Breast epithelium (tissue), 4 donors: ENCODE data around the gene MVB12A. TPM values are rescaled to one million over a fixed set of nuclear protein-coding genes. Genes with fewer than 3 reads are reported as not detected.

Experiments used
- DNase-seq, 2 donors: peaks; one replicate each; pipeline ENCODE4 v3.0.0-alpha.2; 2019; ENCODE audit warnings: low spot score in 2 of 2
- H3K27ac ChIP-seq, 2 donors: fragments of 200-600 bp; sonication (generic) in 1 of 2; one replicate each; pipeline ENCODE4 v1.5.1; 2016 to 2019; ENCODE audit warnings: mild to moderate bottlenecking in 1 of 2
- H3K27me3 ChIP-seq, 2 donors: fragments of 200-600 bp; sonication (generic) in 1 of 2; one replicate each; pipeline versions ENCODE4 v1.5.1 to v1.6.0; 2017 to 2019; ENCODE audit warnings: control low read depth in 1 of 2, mild to moderate bottlenecking in 1 of 2
- H3K36me3 ChIP-seq: fragments of 200-600 bp; one replicate; pipeline ENCODE4 v1.5.1; 2019
- H3K4me1 ChIP-seq, 2 donors: fragments of 200-600 bp; sonication (generic); one replicate each; pipeline ENCODE4 v1.5.1; 2016 to 2019; ENCODE audit warnings: control low read depth in 1 of 2
- H3K4me3 ChIP-seq, 3 donors: fragments of 200-600 bp; sonication (generic); 1 replicate in 2 of 3; 2 replicates in 1 of 3; pipeline ENCODE4 v1.5.1; 2016 to 2019; ENCODE audit warnings: mild to moderate bottlenecking in 3 of 3, moderate library complexity in 2 of 3
- H3K9me3 ChIP-seq, 2 donors: fragments of 200-600 bp; sonication (generic) in 1 of 2; one replicate each; pipeline ENCODE4 v1.5.1; 2016 to 2019; ENCODE audit warnings: control low read depth in 1 of 2
- POLR2A ChIP-seq: fragments of 450-650 bp; IDR thresholded peaks from one replicate; pipeline ENCODE4 v1.6.1; 2016; ENCODE audit warnings: antibody characterized with exemption, mild to moderate bottlenecking, moderate library complexity
- POLR2AphosphoS5 ChIP-seq, 3 donors: sonication (generic); formaldehyde crosslinking; IDR thresholded peaks; one replicate each; pipeline ENCODE4 v1.6.1; 2017; ENCODE audit warnings: antibody characterized with exemption in 3 of 3
- intact Hi-C: fragments of 100-400 bp; cut with DNase I; formaldehyde crosslinking; loops from one replicate; pipeline ENCODE4 v1.15.1; 2023; ENCODE audit warnings: low total_unique reads
- total RNA-seq, 3 donors: library from RNA; depleted of rRNA; stranded (reverse); fragments of >200 nt; gene quantifications; one replicate each; pipeline ENCODE4 v1.1.0, GENCODE V29; 2016
- TF ChIP-seq, protein P1 (sequence below), 3 donors: fragments of 450-650 bp; IDR thresholded peaks; one replicate each; pipeline ENCODE4 v1.5.1; 2016 to 2017; ENCODE audit warnings: antibody characterized with exemption in 3 of 3, mild to moderate bottlenecking in 3 of 3, moderate library complexity in 3 of 3

Gene MVB12A
- total RNA-seq, 3 donors from 2014 or later: 51.5 to 76.4 (median 74.1) TPM

DNA sequence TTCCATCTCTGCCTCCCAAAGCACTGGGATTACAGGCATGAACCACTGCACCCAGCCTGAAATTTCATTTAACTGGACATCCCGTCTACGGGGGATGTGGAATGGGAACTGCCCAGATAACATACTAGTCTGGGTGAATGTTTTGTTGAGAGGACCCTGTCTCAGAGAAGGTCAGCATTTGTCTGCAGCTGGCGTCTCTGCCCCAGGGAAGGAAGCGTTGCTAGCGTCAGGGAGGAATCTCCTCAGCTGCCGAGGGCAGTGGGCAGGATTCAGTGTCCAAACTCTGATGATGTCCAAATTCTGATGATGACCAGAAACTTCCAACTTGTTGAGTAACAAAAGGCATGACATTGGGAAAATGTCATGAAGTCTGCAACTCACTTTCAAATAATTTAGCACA lies 37.8 kb downstream of the MVB12A start:
- H3K4me1 ChIP-seq: no peaks in the 10 kb centered on the region
- peaks cover 0 to 25% of the 10 kb centered on the region in 2 donors for H3K27me3 ChIP-seq
- no peaks in the 10 kb centered on the region for H3K9me3 ChIP-seq
- H3K36me3 ChIP-seq: no peaks in the 10 kb centered on the region
- H3K4me3 ChIP-seq: no peak overlapping the region
- intact Hi-C loops: no loop called here
- TF ChIP-seq POLR2A (no peak), POLR2AphosphoS5 (IDR thresholded peaks at IDR 0.05) (no peak)
- TF ChIP-seq, protein P1, sequence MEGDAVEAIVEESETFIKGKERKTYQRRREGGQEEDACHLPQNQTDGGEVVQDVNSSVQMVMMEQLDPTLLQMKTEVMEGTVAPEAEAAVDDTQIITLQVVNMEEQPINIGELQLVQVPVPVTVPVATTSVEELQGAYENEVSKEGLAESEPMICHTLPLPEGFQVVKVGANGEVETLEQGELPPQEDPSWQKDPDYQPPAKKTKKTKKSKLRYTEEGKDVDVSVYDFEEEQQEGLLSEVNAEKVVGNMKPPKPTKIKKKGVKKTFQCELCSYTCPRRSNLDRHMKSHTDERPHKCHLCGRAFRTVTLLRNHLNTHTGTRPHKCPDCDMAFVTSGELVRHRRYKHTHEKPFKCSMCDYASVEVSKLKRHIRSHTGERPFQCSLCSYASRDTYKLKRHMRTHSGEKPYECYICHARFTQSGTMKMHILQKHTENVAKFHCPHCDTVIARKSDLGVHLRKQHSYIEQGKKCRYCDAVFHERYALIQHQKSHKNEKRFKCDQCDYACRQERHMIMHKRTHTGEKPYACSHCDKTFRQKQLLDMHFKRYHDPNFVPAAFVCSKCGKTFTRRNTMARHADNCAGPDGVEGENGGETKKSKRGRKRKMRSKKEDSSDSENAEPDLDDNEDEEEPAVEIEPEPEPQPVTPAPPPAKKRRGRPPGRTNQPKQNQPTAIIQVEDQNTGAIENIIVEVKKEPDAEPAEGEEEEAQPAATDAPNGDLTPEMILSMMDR (IDR thresholded peaks at IDR 0.05): no peak
- DNase-seq: no peak
- no peak overlapping the region for H3K27ac ChIP-seq

DNA sequence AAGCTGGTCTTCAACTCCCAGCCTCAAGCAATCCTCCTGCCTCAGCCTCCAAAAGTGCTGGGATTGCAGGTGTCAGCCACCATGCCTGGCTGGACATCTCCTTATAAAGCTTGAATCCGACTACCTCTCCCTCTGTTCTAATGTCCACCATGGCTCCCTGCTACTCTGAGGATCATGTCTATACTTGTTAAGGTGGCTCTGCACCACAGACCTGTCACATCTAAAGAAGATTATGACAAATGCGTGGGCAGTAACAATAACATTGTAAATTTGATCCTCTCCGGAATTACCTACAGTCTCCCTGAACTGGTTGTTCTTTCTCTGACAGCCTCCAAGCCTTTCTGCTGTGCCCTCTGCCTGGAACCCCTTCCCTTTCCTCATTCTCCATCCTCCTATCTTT lies 39.1 kb downstream of the MVB12A start:
- TF ChIP-seq POLR2A (no peak), POLR2AphosphoS5 (IDR thresholded peaks at IDR 0.05) (no peak)
- TF ChIP-seq, protein P1 (IDR thresholded peaks at IDR 0.05): no peak
- no peaks in the 10 kb centered on the region for H3K36me3 ChIP-seq
- no peak overlapping the region for H3K27ac ChIP-seq
- H3K27me3 ChIP-seq: peaks cover 0 to 25% of the 10 kb centered on the region in 2 donors
- intact Hi-C loops: no loop called here
- no peak for DNase-seq
- H3K4me1 ChIP-seq: no peaks in the 10 kb centered on the region
- no peaks in the 10 kb centered on the region for H3K9me3 ChIP-seq
- no peak overlapping the region for H3K4me3 ChIP-seq

DNA sequence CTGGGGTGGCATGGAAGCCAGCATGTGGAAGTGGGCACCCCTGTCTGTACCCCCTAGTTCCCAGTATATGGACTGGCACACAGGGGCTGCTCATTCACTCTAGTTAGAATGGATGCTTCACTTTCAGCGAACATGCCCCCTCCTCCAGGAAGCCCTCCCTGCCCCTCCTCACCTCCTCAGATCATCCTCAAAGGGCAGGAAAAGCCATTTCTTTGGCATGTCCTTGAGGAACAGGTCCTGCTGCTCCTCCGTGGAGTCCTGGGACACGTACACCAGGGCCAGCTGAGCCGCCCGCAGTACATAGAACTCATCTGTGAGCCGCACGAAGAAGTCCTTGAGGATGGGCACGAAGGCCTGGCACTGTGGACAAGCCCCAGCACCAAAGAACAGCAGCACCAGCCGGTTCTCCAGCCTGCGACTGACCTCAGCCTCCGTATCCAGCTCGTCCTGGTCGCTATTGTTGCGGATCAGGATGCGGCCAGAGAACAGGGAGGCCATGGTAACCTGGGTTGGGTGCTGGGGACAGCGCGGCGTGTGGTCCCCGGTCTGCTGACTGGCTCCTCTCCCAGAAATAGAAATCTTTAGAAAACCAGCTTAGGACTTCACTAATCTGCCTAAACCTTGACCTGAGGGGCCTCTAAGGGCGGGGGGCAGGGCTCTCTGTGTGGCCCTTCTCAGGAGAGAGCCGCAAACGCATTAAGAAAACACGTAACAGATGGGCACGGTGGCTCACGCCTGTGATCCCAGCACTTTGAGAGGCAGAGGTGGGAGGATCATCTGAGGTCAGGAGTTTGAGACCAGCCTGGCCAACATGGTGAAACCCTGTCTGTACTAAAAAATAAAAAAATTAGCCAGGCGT lies 40.8 kb downstream of the MVB12A start, which contains the start of gene NXNL1:
NXNL1 (minus strand) TSS at position 555 of the 859 bp plus-strand sequence; CDS start at position 498, 57 bp downstream.
- H3K4me1 ChIP-seq: no peaks in the 10 kb centered on the region
- H3K36me3 ChIP-seq: no peaks in the 10 kb centered on the region
- DNase-seq: no peak
- TF ChIP-seq POLR2AphosphoS5 (IDR thresholded peaks at IDR 0.05) (no peak), POLR2A (no peak)
- TF ChIP-seq, protein P1 (IDR thresholded peaks at IDR 0.05): no peak
- no peaks in the 10 kb centered on the region for H3K9me3 ChIP-seq
- no peak within 1 kb of the TSS for H3K27ac ChIP-seq
- H3K4me3 ChIP-seq: no peak within 1 kb of the TSS
- intact Hi-C loops: loop anchor here (10.0 kb wide), 1 partner anchor 114 kb away; no protein-coding TSS in a partner anchor
- H3K27me3 ChIP-seq: peaks cover 0 to 10% of the 10 kb centered on the region in 2 donors

DNA sequence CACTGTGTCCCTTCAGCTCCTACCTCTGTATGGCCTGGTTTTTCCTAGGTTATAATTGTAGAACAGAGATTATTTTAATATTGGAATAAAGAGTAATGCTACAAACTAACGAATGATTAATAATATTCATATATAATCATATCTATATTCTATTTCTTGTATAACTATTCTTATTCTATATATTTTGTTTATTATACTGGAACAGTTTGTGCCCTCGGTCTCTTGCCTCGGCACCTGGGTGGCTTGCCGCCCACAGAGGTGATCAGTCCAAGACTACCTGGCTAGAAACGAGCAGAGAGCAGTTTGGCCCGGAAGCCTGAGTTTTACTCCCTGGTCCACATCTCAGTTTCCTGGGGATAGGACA lies 46.6 kb downstream of the MVB12A start:
- intact Hi-C loops: loop anchor here (10.0 kb wide), 1 partner anchor 108 kb away; no protein-coding TSS in a partner anchor
- TF ChIP-seq POLR2AphosphoS5 (IDR thresholded peaks at IDR 0.05): no peak
- TF ChIP-seq, protein P1 (IDR thresholded peaks at IDR 0.05): no peak
- no peak for TF ChIP-seq POLR2A
- Histone ChIP-seq H3K27ac (peak overlapping the region in 1 of 2 donors; percentile 57), H3K27me3 (no peaks in the 10 kb centered on the region), H3K4me3 (no peak overlapping the region), H3K9me3 (no peaks in the 10 kb centered on the region), H3K36me3 (no peaks in the 10 kb centered on the region), H3K4me1 (peaks cover 4 to 14% of the 10 kb centered on the region in 2 donors)
- DNase-seq: no peak
